ENCODE measurements around the gene RAPGEF5. TPM values are rescaled to one million over a fixed set of nuclear protein-coding genes. Genes with fewer than 3 reads are reported as not detected.

Gene RAPGEF5
- total RNA-seq, result 100 to 1,000 TPM in 1 of 2 donors, 10 to 100 TPM in 1; 87.0 to 308 TPM
- 10 to 100 TPM; 16.1 to 35.8 TPM for polyA plus RNA-seq
- long read RNA-seq, donor 1, full-length matches to known transcripts, result 1 of 1 reads
- long read RNA-seq, donor 1, partial matches to known transcripts, result 0 of 1 reads
- long read RNA-seq, donor 1, other reads (novel, unspliced or antisense), result 0 of 1 reads
- long read RNA-seq, donor 2, result 0 reads
- long read RNA-seq, donor 3, result 0 reads
- long read RNA-seq, donor 4, result 0 reads
- long read RNA-seq, donor 5, full-length matches to known transcripts, result 2 of 2 reads
- long read RNA-seq, donor 5, partial matches to known transcripts, result 0 of 2 reads
- long read RNA-seq, donor 5, other reads (novel, unspliced or antisense), result 0 of 2 reads

GRCh38 chr7:22356701-22357310 lies at the start of gene RAPGEF5:
RAPGEF5 (minus strand) TSS chr7:22357154; CDS start chr7:22357060, 94 bp downstream.
- H3K4me3 ChIP-seq, result peak within 1 kb of the TSS; percentile 34
- DNase-seq (peak in 2 of 3 donors; percentile 30 to 61), ATAC-seq (ENCODE audit: insufficient read depth, low FRiP score) (peak; percentile 72)
- H3K9ac ChIP-seq (ENCODE audit: insufficient read depth in 1 of 2, low read length in 2 of 2), result no peak within 1 kb of the TSS
- no peak for TF ChIP-seq CTCF (IDR thresholded peaks at IDR 0.05; ENCODE audit: control extremely low read depth, extremely low read depth)
- H3K9me3 ChIP-seq (ENCODE audit: control insufficient read depth in 4 of 4, insufficient read depth in 3 of 4, low read length in 3 of 4), result peaks cover 0 to 4% (median 4%) of the 10 kb centered on the region in 4 donors
- H3K27ac ChIP-seq (ENCODE audit: low read depth in 1 of 2, low read length in 1 of 2), result peak within 1 kb of the TSS in 1 of 2 donors; percentile 48
- WGBS, 2 donors, result 1 to 2% methylated on average over 10 to 95 of the region's 95 CpGs
- peaks cover 0 to 19% (median 9%) of the 10 kb centered on the region in 3 donors for H3K27me3 ChIP-seq (ENCODE audit: control insufficient read depth in 3 of 3, insufficient read depth in 3 of 3, low read length in 2 of 3)
- peaks cover 0 to 4% (median 0%) of the 10 kb centered on the region in 5 donors for H3K4me1 ChIP-seq (ENCODE audit: control insufficient read depth in 5 of 5, insufficient read depth in 5 of 5, low read length in 5 of 5)
- no peaks in the 10 kb centered on the region for H3K36me3 ChIP-seq (ENCODE audit: control insufficient read depth in 4 of 4, insufficient read depth in 4 of 4, low read length in 4 of 4)

GRCh38 chr7:22406715-22407114 lies 49.8 kb upstream of the RAPGEF5 start:
- Histone ChIP-seq H3K4me3 (no peak overlapping the region), H3K4me1 (ENCODE audit: control insufficient read depth in 5 of 5, insufficient read depth in 5 of 5, low read length in 5 of 5) (no peaks in the 10 kb centered on the region), H3K27ac (ENCODE audit: low read depth in 1 of 2, low read length in 1 of 2) (no peak overlapping the region), H3K9me3 (ENCODE audit: control insufficient read depth in 4 of 4, insufficient read depth in 3 of 4, low read length in 3 of 4) (no peaks in the 10 kb centered on the region), H3K36me3 (ENCODE audit: control insufficient read depth in 4 of 4, insufficient read depth in 4 of 4, low read length in 4 of 4) (no peaks in the 10 kb centered on the region), H3K9ac (ENCODE audit: insufficient read depth in 1 of 2, low read length in 2 of 2) (no peak overlapping the region), H3K27me3 (ENCODE audit: control insufficient read depth in 3 of 3, insufficient read depth in 3 of 3, low read length in 2 of 3) (no peaks in the 10 kb centered on the region)
- WGBS, 2 donors, result 97 to 98% methylated on average over 4 of the region's 4 CpGs
- ATAC-seq (ENCODE audit: insufficient read depth, low FRiP score) (no peak), DNase-seq (no peak)
- no peak for TF ChIP-seq CTCF (IDR thresholded peaks at IDR 0.05; ENCODE audit: control extremely low read depth, extremely low read depth)

GRCh38 chr7:22404421-22405023 lies 47.6 kb upstream of the RAPGEF5 start:
- no peak overlapping the region for H3K4me3 ChIP-seq
- H3K36me3 ChIP-seq (ENCODE audit: control insufficient read depth in 4 of 4, insufficient read depth in 4 of 4, low read length in 4 of 4), result no peaks in the 10 kb centered on the region
- ATAC-seq (ENCODE audit: insufficient read depth, low FRiP score) (no peak), DNase-seq (no peak)
- no peaks in the 10 kb centered on the region for H3K27me3 ChIP-seq (ENCODE audit: control insufficient read depth in 3 of 3, insufficient read depth in 3 of 3, low read length in 2 of 3)
- no peak overlapping the region for H3K27ac ChIP-seq (ENCODE audit: low read depth in 1 of 2, low read length in 1 of 2)
- 83 to 87% methylated on average over 3 of the region's 3 CpGs for WGBS, 2 donors
- H3K9me3 ChIP-seq (ENCODE audit: control insufficient read depth in 4 of 4, insufficient read depth in 3 of 4, low read length in 3 of 4), result no peaks in the 10 kb centered on the region
- no peaks in the 10 kb centered on the region for H3K4me1 ChIP-seq (ENCODE audit: control insufficient read depth in 5 of 5, insufficient read depth in 5 of 5, low read length in 5 of 5)
- no peak overlapping the region for H3K9ac ChIP-seq (ENCODE audit: insufficient read depth in 1 of 2, low read length in 2 of 2)
- TF ChIP-seq CTCF (IDR thresholded peaks at IDR 0.05; ENCODE audit: control extremely low read depth, extremely low read depth), result no peak

Data from lung (tissue), 16 donors.